Hair follicle dermal papilla cell (primary cell): ENCODE results near the gene GPX1. TPM values are rescaled to one million over a fixed set of nuclear protein-coding genes. Genes with fewer than 3 reads are reported as not detected.

Experiments used
- total RNA-seq: library from RNA; depleted of rRNA; stranded (reverse); fragments of >200 nt; gene quantifications from 2 replicates; pipeline ENCODE4 v1.2.3, GENCODE V29; 2012

GPX1 gene
- total RNA-seq, result 140 and 159 TPM in 2 replicates

DNA sequence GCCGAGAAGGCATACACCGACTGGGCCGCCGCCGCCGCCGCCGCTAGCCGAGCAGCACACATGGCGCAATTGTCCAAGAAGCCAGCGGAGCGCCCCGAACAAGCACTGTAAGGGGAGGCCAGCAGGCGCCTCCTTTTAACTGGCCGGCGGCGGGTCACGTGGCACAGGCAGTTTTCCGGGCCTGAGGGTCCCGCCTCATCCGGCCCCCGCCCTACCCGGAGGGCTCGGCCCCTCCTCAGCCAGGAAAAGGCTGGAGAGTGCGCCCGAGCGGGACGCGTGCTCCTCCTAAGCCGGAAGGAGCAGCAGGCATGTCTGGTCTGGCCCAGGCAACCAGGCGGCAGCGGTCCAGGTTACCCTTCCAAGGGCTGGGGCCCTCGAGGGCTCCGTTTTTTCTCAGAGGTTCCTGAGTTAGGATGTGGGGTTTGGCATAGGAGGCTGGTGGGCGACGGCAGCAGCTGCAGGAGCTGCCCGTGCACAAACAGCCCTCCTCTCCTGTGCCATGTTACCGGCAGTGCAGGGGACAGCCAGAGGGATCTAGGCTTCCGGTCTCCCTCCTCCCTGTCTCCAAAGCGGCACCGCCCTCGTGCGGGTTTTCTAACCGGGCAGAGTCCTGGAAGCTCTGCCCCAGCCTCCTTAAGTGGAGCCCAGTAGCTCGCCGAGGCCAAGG is at the start of gene GPX1:
GPX1 (minus strand) TSS at position 137 of the 667 bp plus-strand sequence; CDS start at position 62, 75 bp downstream.

DNA sequence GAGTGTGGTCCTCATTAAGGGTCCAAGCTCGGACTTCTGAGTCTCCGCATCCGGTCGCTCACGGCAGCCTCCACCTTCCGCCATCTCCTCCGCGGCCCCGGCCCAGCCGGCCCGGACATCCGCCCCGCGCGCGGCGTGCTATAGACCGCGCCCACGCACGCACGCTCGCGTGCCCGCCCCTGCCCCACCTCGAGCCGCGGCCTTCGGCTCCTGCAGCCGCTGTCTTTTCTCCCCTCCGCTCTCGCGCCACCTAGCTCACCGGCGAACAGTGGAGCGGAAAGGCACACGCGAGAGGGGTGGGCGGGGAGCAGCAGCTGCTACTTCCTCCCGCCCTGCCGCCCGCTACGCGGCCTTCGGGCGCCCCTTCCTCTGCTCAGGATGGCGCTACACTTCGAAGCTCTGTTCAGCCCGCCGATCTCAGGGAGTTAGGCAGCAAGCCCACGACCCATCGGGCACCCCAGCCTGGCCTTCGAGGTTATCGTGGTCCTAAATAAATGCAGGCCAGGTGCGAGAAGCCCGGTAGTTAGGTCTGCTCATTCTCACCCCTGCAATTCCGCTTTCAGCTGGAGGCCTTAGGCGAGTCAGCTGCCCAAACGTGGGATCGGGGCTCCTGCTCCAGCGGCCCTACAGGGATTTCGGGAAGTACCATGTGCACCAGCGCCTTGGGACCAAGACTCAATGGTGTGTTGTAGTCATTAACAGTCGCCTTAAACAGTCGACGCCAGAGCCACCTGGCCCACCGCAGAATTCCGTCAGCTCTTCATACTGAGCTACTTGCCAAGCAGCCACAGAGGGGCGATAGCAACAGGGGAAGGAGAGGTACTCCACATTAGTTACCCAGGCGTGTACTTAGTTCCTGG is 18.0 kb downstream of the GPX1 start, which contains the start of gene USP4:
USP4 (minus strand) TSS at position 113 of the 860 bp plus-strand sequence; CDS start at position 84, 29 bp downstream.

Other genes starting within 250 kb of the GPX1 start
- gene USP19, start 237.5 kb downstream of the GPX1 start, total RNA-seq, result 39.1 and 51.3 TPM in 2 replicates
- 373 and 453 TPM in 2 replicates for gene LAMB2, start 225.3 kb downstream of the GPX1 start, total RNA-seq
- 36.8 and 37.6 TPM in 2 replicates for gene CCDC71, start 192.0 kb downstream of the GPX1 start, total RNA-seq
- 18.8 and 24.0 TPM in 2 replicates for gene KLHDC8B, start 186.8 kb downstream of the GPX1 start, total RNA-seq
- gene C3orf62, start 81.1 kb downstream of the GPX1 start, total RNA-seq, result 1.6 and 3.2 TPM in 2 replicates
- 14.9 and 21.3 TPM in 2 replicates for gene USP4, start 18.3 kb downstream of the GPX1 start, total RNA-seq
- 614 and 788 TPM in 2 replicates for gene RHOA, start 53.6 kb upstream of the GPX1 start, total RNA-seq
- gene TCTA, start 54.1 kb upstream of the GPX1 start, total RNA-seq, result 35.9 and 40.9 TPM in 2 replicates
- 0.49 and 1.9 TPM in 2 replicates for gene AMT, start 64.1 kb upstream of the GPX1 start, total RNA-seq
- gene NICN1, start 71.0 kb upstream of the GPX1 start, total RNA-seq, result 8.9 and 12.3 TPM in 2 replicates
- gene DAG1, start 111.9 kb upstream of the GPX1 start, total RNA-seq, result 114 and 120 TPM in 2 replicates
- under 0.01 and 0.16 TPM in 2 replicates for gene BSN, start 196.1 kb upstream of the GPX1 start, total RNA-seq